ENCODE measurements around the gene FBXL5.

Gene FBXL5, protein sequence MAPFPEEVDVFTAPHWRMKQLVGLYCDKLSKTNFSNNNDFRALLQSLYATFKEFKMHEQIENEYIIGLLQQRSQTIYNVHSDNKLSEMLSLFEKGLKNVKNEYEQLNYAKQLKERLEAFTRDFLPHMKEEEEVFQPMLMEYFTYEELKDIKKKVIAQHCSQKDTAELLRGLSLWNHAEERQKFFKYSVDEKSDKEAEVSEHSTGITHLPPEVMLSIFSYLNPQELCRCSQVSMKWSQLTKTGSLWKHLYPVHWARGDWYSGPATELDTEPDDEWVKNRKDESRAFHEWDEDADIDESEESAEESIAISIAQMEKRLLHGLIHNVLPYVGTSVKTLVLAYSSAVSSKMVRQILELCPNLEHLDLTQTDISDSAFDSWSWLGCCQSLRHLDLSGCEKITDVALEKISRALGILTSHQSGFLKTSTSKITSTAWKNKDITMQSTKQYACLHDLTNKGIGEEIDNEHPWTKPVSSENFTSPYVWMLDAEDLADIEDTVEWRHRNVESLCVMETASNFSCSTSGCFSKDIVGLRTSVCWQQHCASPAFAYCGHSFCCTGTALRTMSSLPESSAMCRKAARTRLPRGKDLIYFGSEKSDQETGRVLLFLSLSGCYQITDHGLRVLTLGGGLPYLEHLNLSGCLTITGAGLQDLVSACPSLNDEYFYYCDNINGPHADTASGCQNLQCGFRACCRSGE

DNA sequence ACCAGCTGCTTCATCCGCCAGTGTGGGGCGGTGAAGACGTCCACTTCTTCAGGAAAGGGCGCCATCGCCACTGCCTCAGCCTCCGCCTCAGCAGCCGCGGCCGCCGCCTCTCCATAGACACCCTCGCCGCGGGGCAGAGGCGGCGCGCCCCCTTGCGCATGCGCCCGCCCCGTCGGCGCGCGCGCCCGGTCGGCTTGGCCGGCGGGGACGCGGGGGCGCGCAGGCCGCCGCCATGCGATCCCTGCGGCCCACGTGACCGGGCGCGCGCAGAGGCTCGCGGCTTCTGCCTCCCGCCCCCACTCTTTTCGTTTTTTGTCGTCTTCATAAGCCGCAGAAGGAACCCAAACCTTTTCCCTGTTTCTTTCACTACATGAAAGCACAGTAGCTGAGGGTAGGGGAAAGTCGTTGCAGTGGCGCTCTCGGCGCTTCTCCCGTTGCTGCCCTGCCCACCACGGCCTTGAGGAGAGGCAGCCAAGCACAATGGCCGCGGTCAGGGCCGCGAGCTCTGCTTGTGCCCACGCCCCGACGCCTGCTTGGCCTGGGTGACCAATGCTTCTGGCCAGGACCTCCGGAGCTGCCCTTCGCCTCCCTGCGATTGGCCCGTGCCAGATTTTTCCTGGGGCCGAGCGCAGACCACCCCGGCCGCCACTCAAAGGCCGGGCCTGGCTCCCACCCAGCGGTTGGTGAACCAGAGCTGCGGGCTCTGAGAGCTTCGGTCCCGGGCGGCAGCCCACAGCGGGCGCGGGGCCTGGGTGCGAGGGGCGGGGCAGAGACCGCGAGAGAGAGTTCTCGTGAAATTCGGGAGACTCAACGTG is at the start of gene FBXL5:
Gene FBXL5 (minus strand): TSS at position 135 of the 815 bp plus-strand sequence. CDS start 70 bp downstream, at position 65.
- DNase-seq (ENCODE audit: low read depth) = peak; percentile 78

DNA sequence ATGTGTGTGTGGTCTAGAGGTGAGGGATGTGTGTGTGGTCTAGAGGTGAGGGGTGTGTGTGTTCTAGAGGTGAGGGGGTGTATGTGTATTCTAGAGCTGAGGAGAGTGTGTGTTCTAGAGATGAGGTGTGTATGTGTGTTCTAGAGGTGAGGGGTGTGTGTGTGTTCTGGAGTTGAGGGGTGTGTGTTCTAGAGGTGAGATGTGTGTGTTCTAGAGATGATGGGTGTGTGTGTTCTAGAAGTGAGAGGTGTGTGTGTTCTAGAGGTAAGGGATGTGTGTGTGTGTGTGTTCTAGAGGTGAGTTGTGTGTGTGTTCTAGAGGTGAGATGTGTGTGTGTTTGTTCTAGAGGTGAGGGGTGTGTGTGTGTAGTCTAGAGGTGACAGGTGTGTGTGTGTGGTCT is 49.0 kb upstream of the FBXL5 start:
- DNase-seq (ENCODE audit: low read depth) = no peak

DNA sequence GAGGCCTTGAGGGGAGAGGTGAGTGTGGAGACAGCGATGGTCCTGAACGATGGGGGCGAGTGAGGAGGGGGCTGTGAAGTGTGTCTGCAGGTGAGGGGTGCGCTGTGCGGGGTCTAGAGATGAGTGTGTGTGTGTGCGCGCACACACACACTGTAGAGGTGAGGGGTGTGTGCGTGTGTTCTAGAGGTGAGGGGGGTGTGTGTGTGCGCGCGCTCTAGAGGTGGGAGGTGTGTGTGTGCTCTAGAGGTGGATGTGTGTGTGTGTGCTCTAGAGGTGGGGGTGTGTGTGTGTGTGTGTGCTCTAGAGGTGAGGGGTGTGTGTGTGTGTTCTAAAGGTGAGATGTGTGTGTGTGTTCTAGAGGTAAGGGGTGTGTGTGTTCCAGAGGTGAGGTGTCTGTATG is 48.3 kb upstream of the FBXL5 start:
- no peak for DNase-seq (ENCODE audit: low read depth)

DNA sequence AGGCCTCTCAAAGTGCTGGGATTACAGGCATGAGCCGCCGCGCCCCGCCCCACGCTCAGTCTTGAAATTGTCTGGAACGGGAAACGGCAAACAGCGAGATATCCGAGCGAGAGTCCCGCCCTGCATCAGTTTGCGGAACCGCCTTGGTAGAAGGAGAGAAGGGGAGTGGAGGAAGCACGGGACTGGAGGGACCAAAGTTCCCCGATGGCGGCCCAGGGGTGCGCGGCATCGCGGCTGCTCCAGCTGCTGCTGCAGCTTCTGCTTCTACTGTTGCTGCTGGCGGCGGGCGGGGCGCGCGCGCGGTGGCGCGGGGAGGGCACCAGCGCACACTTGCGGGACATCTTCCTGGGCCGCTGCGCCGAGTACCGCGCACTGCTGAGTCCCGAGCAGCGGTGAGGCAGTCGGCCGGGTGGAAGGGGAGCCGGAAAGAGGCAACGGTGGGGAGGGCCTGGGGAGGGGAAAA is 47.8 kb upstream of the FBXL5 start, which contains the start of gene BST1:
Gene BST1 (plus strand): TSS at position 125 of the 463 bp plus-strand sequence. CDS start 80 bp downstream, at position 205.
- peak; percentile 5 for DNase-seq (ENCODE audit: low read depth)

DNA sequence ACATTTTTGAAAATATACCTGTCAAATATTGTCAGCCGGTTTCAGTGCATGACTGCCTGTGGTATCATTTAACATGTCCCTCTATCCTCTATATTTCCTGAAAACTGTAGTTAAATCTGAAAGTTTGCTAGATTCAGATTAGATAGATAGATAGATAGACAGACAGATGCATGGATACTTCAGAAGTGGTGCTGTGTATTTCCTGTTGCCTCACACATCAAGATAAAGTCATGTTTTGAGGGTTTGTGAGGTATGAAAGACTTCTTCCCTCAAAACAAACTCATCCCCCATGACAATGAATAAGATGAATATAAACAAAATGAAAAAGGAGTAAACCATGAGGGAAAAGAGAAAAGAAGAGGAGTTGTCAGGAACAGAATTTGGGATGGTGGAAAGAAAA is 41.7 kb upstream of the FBXL5 start:
- no peak for DNase-seq (ENCODE audit: low read depth)

DNA sequence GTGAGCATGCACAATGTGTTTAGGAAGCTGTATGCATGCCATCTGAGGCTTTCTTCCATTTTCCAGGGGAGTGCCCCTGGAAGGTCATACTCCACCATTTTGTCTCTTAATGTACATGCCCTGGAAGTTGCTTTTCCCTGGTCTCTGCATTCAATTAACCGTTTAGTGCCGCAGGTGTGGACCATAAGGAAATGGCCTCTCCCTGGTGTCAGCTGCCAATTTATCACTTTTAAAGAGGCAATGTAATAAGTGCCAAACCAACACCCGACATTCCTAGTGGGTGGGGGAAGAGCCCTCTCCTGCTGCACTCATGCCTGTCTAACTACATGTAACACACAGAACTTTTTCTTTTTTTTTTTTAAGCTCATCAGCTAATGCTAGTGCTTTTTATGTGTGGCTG is 40.6 kb upstream of the FBXL5 start:
- DNase-seq (ENCODE audit: low read depth) = no peak

DNA sequence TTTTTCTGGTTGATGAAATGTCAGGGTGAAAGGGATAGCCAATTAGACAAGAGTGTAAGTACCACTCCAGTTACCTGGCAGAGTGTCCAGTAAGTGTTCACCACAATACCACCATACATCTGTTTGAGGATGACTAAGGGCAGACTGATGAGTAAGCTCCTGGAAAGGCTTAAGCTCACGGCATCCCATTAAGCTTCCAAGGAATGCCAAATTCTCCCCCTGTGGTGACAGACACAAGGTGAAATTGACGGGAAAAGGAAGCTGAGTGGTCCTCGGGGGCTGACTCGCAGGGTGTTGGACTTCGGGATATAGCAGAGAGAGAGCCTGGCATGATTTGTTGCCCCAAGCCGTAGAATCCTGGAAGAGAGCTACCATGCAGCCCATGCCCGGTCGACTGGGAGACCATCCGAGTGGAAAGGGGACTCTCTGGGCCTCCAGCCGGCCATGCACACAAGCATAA is 40.1 kb upstream of the FBXL5 start:
- no peak for DNase-seq (ENCODE audit: low read depth)

DNA sequence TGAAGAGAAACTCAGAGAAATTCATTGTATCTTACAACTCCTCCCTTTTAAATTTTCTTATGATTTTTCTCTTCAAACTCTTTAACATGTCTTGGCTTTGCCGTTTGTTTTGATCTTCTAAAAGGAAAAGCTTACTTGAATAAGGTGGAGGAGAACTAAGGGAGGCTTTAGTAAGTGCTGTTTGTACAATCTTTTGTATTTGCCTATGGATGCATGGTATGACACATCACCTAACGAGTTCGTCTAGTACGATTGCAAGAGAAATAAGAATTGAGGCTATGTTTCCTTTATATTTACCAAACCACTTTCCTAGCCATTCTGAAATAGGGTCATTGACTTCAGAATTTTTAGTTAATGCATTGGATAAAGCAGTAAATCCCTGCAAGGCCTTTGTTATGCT is 39.3 kb upstream of the FBXL5 start:
- DNase-seq (ENCODE audit: low read depth) = no peak

DNA sequence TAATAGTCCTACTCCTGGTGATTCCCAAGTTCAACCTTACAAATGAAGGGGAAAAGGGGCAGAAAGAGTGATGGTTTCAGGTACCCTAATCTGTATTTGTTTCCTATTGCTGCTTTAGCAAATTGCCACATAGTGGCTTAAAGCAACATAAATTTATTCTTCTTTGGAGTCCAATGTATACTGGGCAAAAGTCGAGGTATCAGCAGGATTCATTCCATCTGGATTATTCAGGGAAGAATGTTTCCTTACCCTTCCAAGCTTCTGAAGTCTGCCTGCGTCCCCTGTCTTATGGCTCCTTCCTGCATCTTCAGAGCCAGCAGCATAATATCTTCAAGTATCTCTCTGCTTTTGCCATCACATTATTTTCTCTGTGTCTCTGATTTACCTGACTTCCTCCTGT is 37.4 kb upstream of the FBXL5 start:
- DNase-seq (ENCODE audit: low read depth) = no peak

DNA sequence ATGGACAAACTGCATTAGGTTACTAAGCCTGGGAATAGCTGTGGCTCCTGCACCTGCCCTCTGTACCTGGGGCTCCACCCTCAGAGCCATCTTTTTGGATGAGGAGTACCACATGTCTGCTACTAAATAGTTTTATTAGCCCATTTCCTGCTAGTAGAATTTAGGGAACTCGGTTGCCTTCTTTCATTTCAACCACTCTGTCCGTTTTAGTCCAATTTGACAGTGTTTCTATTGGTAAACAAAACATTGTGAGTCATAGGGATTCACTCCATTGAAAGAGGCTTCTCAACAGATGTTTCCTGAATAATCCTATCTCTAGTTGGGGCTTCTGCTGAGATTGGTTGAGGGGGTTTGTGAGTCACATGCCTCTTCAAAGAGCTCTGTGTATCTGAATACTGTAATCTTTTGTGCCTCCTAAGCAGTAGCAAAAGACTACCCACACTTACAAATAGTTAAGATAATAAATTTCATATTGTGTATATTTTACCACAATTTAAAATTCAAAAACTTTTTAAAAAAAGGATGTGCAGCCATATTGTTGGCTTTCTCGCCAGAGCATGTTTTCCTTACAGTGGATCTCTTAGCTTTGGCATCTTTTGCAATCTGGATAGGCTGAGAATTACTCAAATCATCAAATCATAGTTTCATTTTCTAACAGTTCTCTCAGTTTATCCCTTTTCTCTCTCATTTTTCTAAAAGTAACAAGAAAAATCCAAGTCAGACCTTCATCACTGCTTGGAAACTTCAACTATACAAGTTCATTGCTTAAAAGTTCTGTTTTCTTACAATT is 36.4 kb upstream of the FBXL5 start:
- no peak for DNase-seq (ENCODE audit: low read depth)

DNA sequence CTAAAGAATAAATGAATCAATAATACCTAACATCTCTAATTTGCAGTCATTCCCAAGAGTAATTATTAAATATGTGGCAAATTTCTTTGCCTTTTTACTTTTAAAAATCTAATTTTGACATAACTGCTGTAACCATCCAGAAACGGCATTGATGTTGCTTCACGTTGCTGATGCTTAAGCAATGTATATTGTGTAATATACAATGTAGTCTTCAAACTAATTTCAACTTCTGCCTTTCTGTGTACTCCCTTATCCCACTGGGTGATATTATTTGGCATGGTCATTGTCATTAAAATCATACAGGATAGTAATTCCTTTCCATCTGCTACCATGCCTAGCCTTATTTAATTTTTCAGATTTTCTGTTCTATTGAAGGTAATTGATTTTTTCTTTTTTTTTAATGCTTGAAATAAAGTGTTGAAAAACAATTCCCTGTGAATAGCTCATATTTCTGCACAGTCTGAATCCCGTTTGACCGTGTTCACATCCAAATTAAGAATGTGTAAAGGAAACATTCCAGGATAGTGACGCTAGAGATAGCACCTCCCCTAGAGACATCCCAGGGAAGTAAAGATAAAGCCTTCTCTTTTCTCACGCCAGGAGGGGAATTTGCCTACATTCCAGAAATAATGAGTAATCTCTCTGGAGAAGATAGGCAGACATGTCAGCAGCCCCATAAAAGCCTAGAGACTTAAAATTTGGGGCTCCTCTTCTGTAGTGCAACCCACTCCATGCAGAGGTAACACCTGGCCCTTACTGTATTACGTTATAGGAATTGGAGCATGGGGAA is 35.1 kb upstream of the FBXL5 start:
- no peak for DNase-seq (ENCODE audit: low read depth)

DNA sequence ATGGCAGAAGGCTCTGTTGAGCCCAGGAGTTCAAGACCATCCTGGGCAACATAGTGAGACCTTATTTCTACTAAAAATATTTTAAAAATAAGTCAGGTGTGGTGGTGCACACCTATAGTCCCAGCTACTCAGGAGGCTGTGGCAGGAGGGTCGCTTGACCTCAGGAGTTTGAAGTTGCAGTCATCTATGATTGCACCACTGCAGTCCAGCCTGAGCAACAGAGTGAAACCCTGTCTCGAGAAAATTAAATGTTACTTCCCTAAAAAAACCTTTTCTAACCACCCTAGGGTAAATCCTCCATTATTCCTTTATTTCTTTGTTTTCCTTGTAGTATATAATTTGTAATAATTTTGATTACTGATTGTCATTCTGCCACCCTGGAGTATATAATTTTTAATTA is 34.4 kb upstream of the FBXL5 start:
- DNase-seq (ENCODE audit: low read depth) = no peak

DNA sequence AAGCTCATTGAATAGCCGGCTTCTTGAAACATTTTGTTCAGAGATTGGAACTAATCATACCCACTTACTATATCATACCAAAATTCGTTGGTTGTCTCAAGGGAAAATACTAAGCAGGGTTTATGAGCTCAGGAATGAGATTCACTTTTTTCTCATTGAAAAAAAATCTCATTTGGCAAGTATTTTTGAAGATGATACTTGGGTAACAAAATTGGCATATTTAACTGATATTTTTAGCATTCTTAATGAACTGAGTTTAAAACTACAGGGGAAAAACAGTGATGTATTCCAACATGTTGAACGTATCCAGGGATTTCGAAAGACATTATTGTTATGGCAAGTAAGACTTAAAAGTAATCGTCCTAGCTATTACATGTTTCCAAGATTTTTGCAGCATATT is 32.9 kb upstream of the FBXL5 start:
- no peak for DNase-seq (ENCODE audit: low read depth)

DNA sequence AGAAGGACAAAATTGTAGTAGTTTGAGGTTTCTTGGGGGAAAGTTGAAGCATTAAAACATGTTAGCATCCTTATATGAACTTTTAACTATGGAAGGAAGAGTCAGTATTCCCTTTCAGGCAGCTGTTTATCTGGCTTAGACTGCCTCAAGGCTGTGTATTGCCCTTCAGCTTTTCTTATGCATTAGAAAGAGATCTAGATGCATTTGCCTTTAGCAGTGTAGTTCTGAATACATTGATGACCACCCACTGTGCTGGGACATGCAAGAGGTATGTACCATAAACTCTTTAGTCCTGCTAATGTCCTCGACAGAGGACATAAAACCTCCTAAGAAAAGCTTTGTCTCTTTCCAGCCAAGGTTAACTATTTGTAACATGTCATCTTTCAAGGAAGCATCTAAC is 29.3 kb upstream of the FBXL5 start:
- no peak for DNase-seq (ENCODE audit: low read depth)

DNA sequence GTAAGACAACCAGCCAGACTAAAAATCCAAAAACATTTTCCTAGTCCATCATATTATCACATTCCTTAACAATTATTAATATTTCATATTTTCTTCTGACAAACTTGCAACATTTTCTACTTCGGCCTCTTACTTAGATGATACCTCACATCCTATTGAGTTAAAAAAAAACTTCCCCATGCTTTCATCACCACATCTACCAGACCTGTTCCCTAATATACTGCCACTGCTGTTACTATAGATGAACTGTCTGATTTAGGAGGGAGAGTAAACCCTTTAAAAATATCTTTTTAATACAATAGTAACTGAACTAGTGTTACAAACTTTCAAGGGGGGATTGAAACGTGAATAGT is 28.0 kb upstream of the FBXL5 start:
- DNase-seq (ENCODE audit: low read depth) = no peak

DNA sequence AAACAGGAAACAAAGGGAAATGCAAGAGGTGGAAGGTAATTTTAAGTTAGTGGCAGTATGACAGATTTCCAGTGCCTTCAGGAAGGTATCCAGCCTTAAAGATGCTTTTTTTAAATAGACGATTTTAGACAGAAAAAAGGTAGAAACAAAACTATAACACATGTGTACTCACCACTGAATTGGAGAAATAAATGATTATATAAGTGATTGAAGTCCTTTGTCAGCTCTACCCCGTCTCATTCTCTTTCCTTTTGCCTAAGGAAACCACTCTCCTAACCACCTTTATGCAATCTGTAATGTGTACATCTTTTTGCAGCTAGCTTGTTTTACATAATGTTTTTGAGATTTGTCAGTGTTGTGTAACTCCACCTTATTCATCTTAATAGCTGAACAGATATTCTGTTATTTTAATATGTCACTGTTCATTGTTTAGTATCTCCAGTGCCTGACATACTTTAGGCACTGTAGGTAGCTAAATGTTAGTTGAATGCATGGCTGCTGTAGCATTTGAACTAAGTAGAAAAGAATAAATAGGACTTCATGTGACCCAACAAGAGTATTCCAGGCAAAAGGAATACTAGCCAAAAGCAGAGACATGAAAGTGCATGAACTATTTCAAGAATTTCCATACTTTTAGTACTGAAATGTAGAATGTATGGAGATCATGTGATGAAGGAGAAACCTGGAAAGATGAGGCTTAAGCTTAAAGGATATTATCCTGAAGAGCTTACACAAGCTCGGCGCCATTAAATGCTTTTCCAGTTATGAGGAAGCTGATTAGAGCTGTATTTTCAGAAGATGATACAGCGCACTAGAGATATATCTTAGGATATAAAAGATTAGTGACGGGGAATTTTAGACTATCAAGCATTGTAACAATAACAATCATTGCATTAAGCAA is 27.3 kb upstream of the FBXL5 start:
- DNase-seq (ENCODE audit: low read depth) = no peak

DNA sequence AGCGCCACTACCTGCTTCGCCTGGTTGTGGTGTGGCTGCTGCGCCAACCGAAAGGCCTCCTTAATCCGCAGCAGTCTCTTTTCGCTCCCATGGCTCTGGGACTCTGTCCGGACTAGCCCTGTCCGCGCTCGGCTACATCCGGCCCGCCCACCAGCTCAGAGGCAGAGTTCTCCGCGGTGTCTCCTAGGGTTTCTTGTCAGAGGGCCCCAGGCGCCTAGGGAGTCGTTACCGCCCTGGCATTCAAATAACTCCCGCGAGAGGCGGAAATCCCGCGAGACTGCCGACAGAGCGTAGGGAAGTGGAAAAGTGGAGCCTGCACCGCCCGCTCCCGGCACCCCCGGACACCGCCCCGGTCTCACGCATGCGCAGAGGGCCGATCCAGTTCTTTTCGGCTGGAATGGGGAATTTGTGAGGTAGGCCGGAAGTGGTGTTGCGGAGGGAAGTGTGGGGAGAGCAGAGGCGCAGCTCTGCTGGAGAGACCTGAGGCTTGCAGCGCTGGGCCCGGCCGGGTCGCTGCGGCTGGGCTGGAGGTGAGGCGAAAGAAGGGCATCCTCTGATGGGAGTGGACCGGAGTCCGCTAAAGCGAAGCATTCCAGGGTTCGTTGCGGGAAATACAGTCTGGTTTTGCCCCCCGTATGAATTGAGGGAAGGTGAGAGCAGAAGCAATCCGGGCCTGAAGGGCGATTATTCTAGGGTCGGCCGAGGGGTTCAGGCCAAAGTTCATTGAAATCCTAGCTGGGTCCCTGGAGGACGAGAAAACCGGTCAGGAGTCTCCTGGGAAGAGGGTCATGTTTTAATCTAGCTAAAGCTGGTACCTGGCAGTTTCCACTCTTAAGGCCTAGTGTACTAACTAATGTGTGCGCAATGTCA is 26.4 kb upstream of the FBXL5 start, which contains the start of gene FAM200B:
Gene FAM200B (plus strand): TSS at position 456 of the 870 bp plus-strand sequence. CDS start 5,151 bp downstream, outside the sequence.
- peak; percentile 92 for DNase-seq (ENCODE audit: low read depth)

DNA sequence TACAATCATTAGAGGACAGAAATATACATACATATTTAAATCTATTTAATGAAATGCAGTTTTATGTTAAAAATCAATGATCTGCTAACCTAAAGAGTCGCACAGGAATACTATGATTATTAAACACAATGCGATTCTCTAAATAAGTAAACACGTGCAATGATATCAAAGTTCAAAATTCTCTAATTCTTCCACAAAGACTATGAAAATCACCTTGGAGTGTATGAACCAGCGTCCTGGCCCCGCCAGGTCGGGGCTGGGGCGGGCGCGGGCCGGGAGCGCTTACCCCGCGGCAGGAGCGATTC is 25.9 kb upstream of the FBXL5 start:
- DNase-seq (ENCODE audit: low read depth) = no peak

DNA sequence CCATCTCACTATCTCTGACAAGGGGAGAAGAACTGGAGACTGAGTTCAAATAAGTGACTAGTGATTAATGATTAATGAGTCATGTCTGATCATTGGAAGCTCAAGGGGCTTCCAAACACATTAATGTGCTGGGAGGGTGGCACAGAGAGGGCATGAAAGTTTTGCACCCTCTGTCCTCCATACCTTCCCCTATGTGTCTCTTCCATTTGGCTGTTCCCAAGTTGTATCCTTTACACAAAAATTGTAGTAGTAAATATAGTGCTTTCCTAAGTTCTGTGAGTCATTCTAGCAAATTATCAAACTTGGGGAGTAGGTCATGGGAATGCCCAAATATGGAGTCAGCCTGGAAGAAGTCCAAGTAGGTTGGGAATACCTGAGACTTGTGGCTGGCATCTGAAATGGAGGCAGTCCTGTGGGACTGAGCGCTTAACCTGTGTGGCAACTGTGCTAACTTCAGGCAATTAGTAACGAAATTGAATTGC is 22.4 kb upstream of the FBXL5 start:
- no peak for DNase-seq (ENCODE audit: low read depth)
